ENCODE results near the gene RALGDS. TPM values are rescaled to one million over a fixed set of nuclear protein-coding genes. Genes with fewer than 3 reads are reported as not detected.
A peak's percentile ranks its signal among the peaks of the same experiment; 100 is the strongest.

The RALGDS gene
- total and polyA plus RNA-seq, 2 of the 13 experiments (the other 11 are each of a cell fraction or from before 2014, with no cell fraction given) = 12.9 to 25.5 TPM

GRCh38 chr9:133120501-133121197 is 391 bp downstream of the RALGDS start (continued):
- TF ChIP-seq AGO1 (IDR thresholded peaks at IDR 0.05; ENCODE audit: low read depth, low read length, poor library complexity, severe bottlenecking) (peak; percentile 91), TAF1 (CRISPR knock-in tag; IDR thresholded peaks at IDR 0.05) (no peak), SP4 (CRISPR knock-in tag; IDR thresholded peaks at IDR 0.05) (0 out of 2 replicates have a peak, but pooled peaks have one; percentile 10), ZNF574 (CRISPR knock-in tag; IDR thresholded peaks at IDR 0.05) (peak; percentile 32), ISL2 (CRISPR knock-in tag; IDR thresholded peaks at IDR 0.05) (0 out of 2 replicates have a peak, but pooled peaks have one; percentile 29), ZNF572 (CRISPR knock-in tag; IDR thresholded peaks at IDR 0.05) (no peak), RAD21 (CRISPR knock-in tag; IDR thresholded peaks at IDR 0.05) (peak; percentile 29; the same call in 1 of the 2 replicates), MAZ (IDR thresholded peaks at IDR 0.05; ENCODE audit: borderline replicate concordance, low read depth, low read length) (no peak), MAZ (CRISPR knock-in tag; IDR thresholded peaks at IDR 0.05; ENCODE audit: low read depth) (peak; percentile 59), ZNF782 (CRISPR knock-in tag; IDR thresholded peaks at IDR 0.05; ENCODE audit: borderline replicate concordance) (peak; percentile 50; the same call in 1 of the 2 replicates), POLR2G (IDR thresholded peaks at IDR 0.05; ENCODE audit: low read depth, low read length) (peak; percentile 64), AGO2 (optimal IDR thresholded peaks at IDR 0.05; ENCODE audit: low read depth, low read length) (peak; percentile 92), ZNF142 (CRISPR knock-in tag; IDR thresholded peaks at IDR 0.05) (peak; percentile 64; the same call in 1 of the 2 replicates), EED (CRISPR knock-in tag; IDR thresholded peaks at IDR 0.05) (no peak; the same call in 1 of the 2 replicates), GABPB1 (CRISPR knock-in tag; IDR thresholded peaks at IDR 0.05) (0 out of 2 replicates have a peak, but pooled peaks have one; percentile 19), ZNF777 (CRISPR knock-in tag; IDR thresholded peaks at IDR 0.05) (peak; percentile 77), BRCA1 (CRISPR knock-in tag; IDR thresholded peaks at IDR 0.05) (peak; percentile 36; the same call in 1 of the 2 replicates), ZC3H13 (CRISPR knock-in tag; IDR thresholded peaks at IDR 0.05) (0 out of 2 replicates have a peak, but pooled peaks have one; percentile 30), KDM2A (CRISPR knock-in tag; IDR thresholded peaks at IDR 0.05; ENCODE audit: borderline replicate concordance, low read depth) (peak; percentile 62), MAF1 (CRISPR knock-in tag; IDR thresholded peaks at IDR 0.05; ENCODE audit: borderline replicate concordance) (0 out of 2 replicates have a peak, but pooled peaks have one; percentile 60), SALL2 (CRISPR knock-in tag; IDR thresholded peaks at IDR 0.05) (peak; percentile 48; the same call in 1 of the 2 replicates), RBM39 (IDR thresholded peaks at IDR 0.05; ENCODE audit: low read depth, low read length, poor library complexity, severe bottlenecking) (peak; percentile 5)
